Heart right ventricle (tissue), 16 donors: ENCODE measurements around the gene SCYGR1. TPM values are rescaled to one million over a fixed set of nuclear protein-coding genes. Genes with fewer than 3 reads are reported as not detected.
"Not testable (repeated sequence)": the region's sequence is repeated elsewhere in the genome, so short reads cannot be mapped to it uniquely, and the experiment has no call there.

Experiments
- ATAC-seq, 8 donors: fragments of 200-7000 bp; cut with Tn5 transposase; one replicate each; pipeline ENCODE4 v1.9.1; 2020; ENCODE audit warnings: mild to moderate bottlenecking in 8 of 8, moderate library complexity in 8 of 8, moderate number of reproducible peaks in 1 of 8
- DNase-seq, 2 donors: peaks; one replicate each; pipeline ENCODE4 v3.0.0-alpha.2; 2020
- H3K27ac ChIP-seq, 10 donors: fragments of 200-600 bp; sonication (generic) in 2 of 10; one replicate each; pipeline versions ENCODE4 v1.5.0 to v1.8.0; 2020 to 2022; ENCODE audit warnings: mild to moderate bottlenecking in 3 of 10
- H3K27me3 ChIP-seq, 7 donors: fragments of 200-600 bp; one replicate each; pipeline ENCODE4 v1.8.0; 2021 to 2022; ENCODE audit warnings: mild to moderate bottlenecking in 2 of 7
- H3K36me3 ChIP-seq, 9 donors: fragments of 200-600 bp; sonication (generic) in 1 of 9; one replicate each; pipeline versions ENCODE4 v1.5.0 to v1.8.0; 2020 to 2022; ENCODE audit warnings: mild to moderate bottlenecking in 2 of 9
- H3K4me1 ChIP-seq, 9 donors: fragments of 200-600 bp; sonication (generic) in 1 of 9; one replicate each; pipeline versions ENCODE4 v1.5.0 to v1.8.0; 2020 to 2022; ENCODE audit warnings: mild to moderate bottlenecking in 4 of 9
- H3K4me3 ChIP-seq, 10 donors: fragments of 200-600 bp; sonication (generic) in 2 of 10; one replicate each; pipeline versions ENCODE4 v1.5.0 to v1.8.0; 2020 to 2022; ENCODE audit warnings: mild to moderate bottlenecking in 7 of 10, moderate library complexity in 2 of 10
- H3K9me3 ChIP-seq, 11 donors: fragments of 200-600 bp in 10 of 11; sonication (generic) in 2 of 11; one replicate each; pipeline versions ENCODE4 v1.5.0 to v1.8.0; 2013 to 2022; ENCODE audit warnings: mild to moderate bottlenecking in 2 of 11, control low read depth in 1 of 11, moderate library complexity in 1 of 11
- CTCF ChIP-seq, 9 donors: fragments of 200-600 bp; sonication (generic) in 2 of 9; IDR thresholded peaks; one replicate each; pipeline versions ENCODE4 v1.5.0 to v1.8.0; 2021 to 2022; ENCODE audit warnings: antibody characterized with exemption in 9 of 9, mild to moderate bottlenecking in 5 of 9, moderate library complexity in 1 of 9
- WGBS, 2 donors: extraction: QIAGEN DNeasy Blood & Tissue Kit; methylation state at CpG; one replicate each; pipeline ENCODE4 v1.1.7; 2013; ENCODE audit warnings: inconsistent platforms in 1 of 2; 5-methylcytosine and 5-hydroxymethylcytosine counted together
- intact Hi-C, 10 donors: fragments of 100-400 bp; cut with DNase I; formaldehyde crosslinking; loops; one replicate each; pipeline versions ENCODE4 v1.11.1 to v1.14.2; 2022
- polyA plus RNA-seq, 2 donors: library from polyadenylated mRNA; stranded (reverse); fragments of 200-250 nt; gene quantifications; one replicate each; pipeline ENCODE4 v1.2.3, GENCODE V29; 2013
- total RNA-seq, 10 donors: library from RNA; stranded (reverse); fragmentation: NEBNext Ultra II Directional in 3 of 10; extraction: Animal tissue kit (Norgen Biotek cat#: 25700) in 3 of 10; gene quantifications; one replicate each; pipeline versions ENCODE4 v1.2.1 to v1.2.4, GENCODE V29; 2021 to 2023
- donor health status: Arrhythmogenic right ventricular cardiomyopathy.
- donor health status: ischemic (EF 13 %, LVEDD 7.1; RV severe dilation, severe dysfunction).
- donor health status: healthy with polysubstance abuse.
- donor health status: DM: no; HTN: yes; CAD: no.
- donor health status: DM: no; HTN: no; CAD: no.
- donor health status: ischemic (EF 25% LVEDD 6.9; RV normal size, moderate dysfunction).
- donor health status: ischemic (EF 25% LVEDD 5.7; RV mildly dilated, moderate dysfunction).
- donor health status: healthy.
- donor health status: DM: yes; HTN: yes; CAD: no.
- donor health status: Ischemic cardiomyopathy.
- donor health status: ischemic (EF 35%, LVEDD 5.7; RV mildly dilated, moderate dysfunction).
- donor health status: nonischemic (EF 11% LVEDD 7.7; RV severe dilation, severe dysfunction).
- donor health status: DM: yes; HTN: yes; CAD: no.
- donor health status: PGD.
- donor health status: ischemic (EF 29% LVEDD 5.4; RV normal size, mild dysfunction).
- donor health status: nonischemic (EF 23%, LVEDD 6.1; RV moderate dilation, normal function).

Gene SCYGR1
- total and polyA plus RNA-seq, 12 donors: not detected

DNA sequence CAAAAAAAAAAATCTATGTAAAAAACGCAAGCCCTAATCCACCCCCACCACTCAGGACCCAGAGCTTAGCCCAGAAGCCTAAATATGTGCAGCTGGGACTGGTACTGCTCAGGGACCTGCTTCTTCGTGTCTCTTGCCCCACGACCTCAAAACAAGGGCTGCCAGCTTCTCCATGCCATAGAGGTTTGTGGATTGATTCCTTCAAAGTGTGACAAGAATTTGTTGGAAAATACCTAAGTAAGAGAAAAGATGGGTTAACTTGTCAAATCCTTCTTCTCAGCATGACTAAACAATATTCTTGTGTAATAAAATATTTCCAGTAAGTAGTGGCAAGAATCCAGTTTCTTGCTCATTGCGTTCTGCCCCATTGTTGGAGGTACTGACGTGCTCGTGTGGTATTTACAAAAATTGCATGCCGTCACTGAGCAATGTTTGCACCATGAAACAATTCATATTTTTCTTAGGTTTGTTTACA is 825 bp upstream of the SCYGR1 start:
- Histone ChIP-seq H3K36me3 (no peaks in the 10 kb centered on the region), H3K4me1 (peaks cover 0 to 15% (median 0%) of the 10 kb centered on the region in 9 donors), H3K4me3 (no peak overlapping the region), H3K9me3 (peaks cover 0 to 7% (median 0%) of the 10 kb centered on the region in 11 donors), H3K27me3 (peaks cover 0 to 6% (median 0%) of the 10 kb centered on the region in 7 donors), H3K27ac (peak overlapping the region in 1 of 10 donors; percentile 75)
- DNase-seq (no peak), ATAC-seq (no peak)
- TF ChIP-seq CTCF (IDR thresholded peaks at IDR 0.05): no peak
- WGBS, 2 donors: 75 to 82% methylated on average over 7 of the region's 7 CpGs
- intact Hi-C loops: no loop called here

- intact Hi-C loops: no loop called here
- H3K27ac ChIP-seq: peak overlapping the region in 1 of 10 donors; percentile 84
- no peaks in the 10 kb centered on the region for H3K36me3 ChIP-seq
- H3K9me3 ChIP-seq: peaks cover 0 to 7% (median 0%) of the 10 kb centered on the region in 11 donors
- WGBS, 2 donors: 79 to 82% methylated on average over 6 of the region's 6 CpGs
- no peak overlapping the region for H3K4me3 ChIP-seq
- peaks cover 0 to 14% (median 5%) of the 10 kb centered on the region in 7 donors for H3K27me3 ChIP-seq
- no peak for TF ChIP-seq CTCF (IDR thresholded peaks at IDR 0.05)
- no peak for DNase-seq
- no peak for ATAC-seq
- H3K4me1 ChIP-seq: peaks cover 0 to 13% (median 0%) of the 10 kb centered on the region in 9 donors
Measured at GRCh38 chr2:227386630-227387029, 1.1 kb downstream of the SCYGR1 start.

- intact Hi-C loops: no loop called here
- DNase-seq (no peak), ATAC-seq (no peak)
- Histone ChIP-seq H3K9me3 (peaks cover 0 to 5% (median 0%) of the 10 kb centered on the region in 11 donors), H3K27me3 (peaks cover 0 to 31% (median 11%) of the 10 kb centered on the region in 7 donors), H3K36me3 (no peaks in the 10 kb centered on the region), H3K27ac (no peak overlapping the region), H3K4me3 (no peak overlapping the region), H3K4me1 (peaks cover 0 to 13% (median 0%) of the 10 kb centered on the region in 9 donors)
- 62 to 68% methylated on average over 3 of the region's 3 CpGs for WGBS, 2 donors
- TF ChIP-seq CTCF (IDR thresholded peaks at IDR 0.05): no peak
Measured at GRCh38 chr2:227383686-227384085, 4.1 kb downstream of the SCYGR1 start.

DNA sequence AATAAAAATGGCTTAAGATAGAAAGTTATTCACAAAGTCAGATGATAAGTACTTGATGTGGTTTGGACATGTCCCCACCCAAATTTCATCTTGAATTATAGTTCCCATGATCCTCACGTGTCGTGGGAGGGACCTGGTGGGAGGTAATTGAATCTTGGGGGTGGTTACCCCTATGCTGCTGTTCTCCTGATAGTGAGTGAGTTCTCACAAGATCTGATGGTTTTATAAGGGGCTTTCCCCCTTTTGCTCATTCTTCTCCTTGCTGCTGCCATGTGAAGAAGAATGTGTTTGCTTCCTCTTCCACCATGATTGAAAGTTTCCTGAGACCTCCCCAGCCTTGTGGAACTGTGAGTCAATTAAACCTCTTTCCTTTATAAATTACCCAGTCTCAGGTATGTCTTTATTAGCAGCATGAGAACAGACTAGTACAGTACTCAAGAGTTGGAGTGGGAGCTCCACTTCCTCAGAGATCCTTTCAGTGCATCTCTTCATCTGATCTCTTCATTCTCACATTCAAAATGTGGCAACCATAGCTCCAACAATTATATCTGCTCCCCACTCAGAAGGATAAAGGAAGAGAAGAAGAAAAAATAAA is 5.4 kb downstream of the SCYGR1 start:
- H3K4me3 ChIP-seq, H3K27ac ChIP-seq, H3K9me3 ChIP-seq, DNase-seq, H3K36me3 ChIP-seq, ATAC-seq, intact Hi-C loops: not testable (repeated sequence)
- WGBS, 2 donors: 80 to 89% methylated on average over 2 of the region's 2 CpGs
- Histone ChIP-seq H3K27me3 (peaks cover 0 to 34% (median 17%) of the 10 kb centered on the region in 7 donors), H3K4me1 (peaks cover 0 to 16% (median 0%) of the 10 kb centered on the region in 9 donors)

GRCh38 chr2:227379095-227379494 is 8.7 kb downstream of the SCYGR1 start, which contains the start of gene TM4SF20:
Gene TM4SF20 (minus strand): TSS chr2:227379306. CDS start chr2:227379268, 38 bp downstream.
- ATAC-seq (no peak), DNase-seq (no peak)
- Histone ChIP-seq H3K36me3 (no peaks in the 10 kb centered on the region), H3K4me3 (no peak within 1 kb of the TSS), H3K27me3 (peaks cover 0 to 39% (median 16%) of the 10 kb centered on the region in 7 donors), H3K27ac (no peak within 1 kb of the TSS), H3K4me1 (peaks cover 0 to 13% (median 0%) of the 10 kb centered on the region in 9 donors), H3K9me3 (no peaks in the 10 kb centered on the region)
- intact Hi-C loops: no loop called here
- no peak for TF ChIP-seq CTCF (IDR thresholded peaks at IDR 0.05)
- 75 to 91% methylated on average over 4 of the region's 4 CpGs for WGBS, 2 donors
